Stimulated activated CD4-positive, alpha-beta T cell treated with anti-CD3 and anti-CD28 coated beads, Interleukin-12 subunit alpha, Interleukin-12 subunit beta, amount 100 ng/mL, for 4 hours (primary cell): ENCODE data around the gene ASZ1.

ENCODE experiments used
- DNase-seq: peaks from one replicate; pipeline ENCODE4 v3.0.0-alpha.2; 2020

ASZ1 gene

DNA sequence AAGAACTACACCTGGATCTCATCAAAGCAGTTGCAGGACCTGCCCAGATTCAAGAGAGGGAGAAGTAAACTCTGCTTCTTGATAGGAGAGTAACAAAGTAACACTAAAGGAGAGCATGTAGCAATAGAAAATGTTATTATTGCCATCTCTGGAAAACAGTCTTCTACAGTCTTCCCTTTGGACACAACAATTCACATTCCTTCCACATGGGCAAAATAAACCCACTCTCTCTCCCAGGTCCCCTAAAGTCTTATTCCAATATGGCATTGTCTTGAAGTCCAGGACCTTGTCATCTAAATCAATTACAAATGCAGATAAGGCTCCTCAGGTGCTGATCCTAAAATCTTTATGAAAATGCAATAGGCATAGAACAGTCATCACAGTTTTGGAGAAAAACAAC is 94.1 kb downstream of the ASZ1 start:
- no peak for DNase-seq

DNA sequence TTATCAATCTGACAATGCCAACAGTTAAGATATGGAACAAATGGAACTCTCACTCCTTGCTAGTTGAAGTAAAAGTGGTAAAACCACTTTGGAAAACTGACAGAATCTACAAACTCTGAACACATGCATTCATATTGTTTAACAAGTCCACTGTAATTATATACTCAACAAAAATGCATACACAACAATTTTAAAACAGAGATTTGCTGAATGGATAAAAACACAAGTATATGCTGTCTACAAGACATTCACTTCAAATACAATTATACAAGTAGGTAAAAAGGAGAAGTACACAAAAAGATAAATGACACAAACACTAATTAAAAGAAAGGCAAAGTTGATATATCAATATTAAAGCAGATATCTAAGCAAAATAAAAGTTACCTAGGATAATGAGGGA is 95.3 kb downstream of the ASZ1 start:
- no peak for DNase-seq

DNA sequence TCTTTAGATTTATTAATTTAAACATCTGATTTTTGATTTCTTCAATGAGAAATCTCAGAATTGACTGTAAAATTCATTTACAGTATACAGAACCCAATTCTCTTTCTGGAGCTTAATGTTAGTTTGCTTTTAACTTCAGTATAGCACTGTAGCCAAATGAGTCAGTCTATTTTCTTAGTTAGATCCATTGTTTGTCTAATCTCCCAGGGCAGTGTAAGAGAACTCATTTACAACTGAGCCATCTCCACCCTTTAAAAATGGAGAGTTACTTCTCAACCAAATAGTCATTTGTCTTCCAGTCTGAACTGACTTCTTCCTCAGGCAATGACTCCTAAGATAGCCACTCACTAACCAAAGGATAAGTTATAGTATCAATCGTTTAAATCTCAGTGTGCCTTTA is 101.5 kb downstream of the ASZ1 start:
- DNase-seq = no peak

DNA sequence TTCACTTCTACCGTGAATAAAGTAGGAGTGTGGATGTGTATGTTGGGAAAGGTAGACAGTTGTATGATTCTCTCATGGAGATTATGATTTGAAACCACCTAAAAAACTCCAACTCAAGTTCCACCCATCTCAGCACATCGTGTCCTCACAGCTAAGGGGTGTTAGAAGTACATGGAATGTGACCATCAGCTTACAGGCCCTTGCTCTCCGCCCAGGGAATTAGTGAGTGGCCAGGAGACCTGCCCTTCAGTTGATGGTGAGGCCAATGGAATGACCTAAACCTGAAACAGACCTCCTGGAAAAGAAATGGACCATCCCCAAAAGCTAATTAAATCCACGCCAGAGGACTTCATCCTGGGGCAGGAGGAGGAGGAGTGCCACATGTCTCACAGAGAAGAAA is 102.3 kb downstream of the ASZ1 start:
- DNase-seq = no peak

DNA sequence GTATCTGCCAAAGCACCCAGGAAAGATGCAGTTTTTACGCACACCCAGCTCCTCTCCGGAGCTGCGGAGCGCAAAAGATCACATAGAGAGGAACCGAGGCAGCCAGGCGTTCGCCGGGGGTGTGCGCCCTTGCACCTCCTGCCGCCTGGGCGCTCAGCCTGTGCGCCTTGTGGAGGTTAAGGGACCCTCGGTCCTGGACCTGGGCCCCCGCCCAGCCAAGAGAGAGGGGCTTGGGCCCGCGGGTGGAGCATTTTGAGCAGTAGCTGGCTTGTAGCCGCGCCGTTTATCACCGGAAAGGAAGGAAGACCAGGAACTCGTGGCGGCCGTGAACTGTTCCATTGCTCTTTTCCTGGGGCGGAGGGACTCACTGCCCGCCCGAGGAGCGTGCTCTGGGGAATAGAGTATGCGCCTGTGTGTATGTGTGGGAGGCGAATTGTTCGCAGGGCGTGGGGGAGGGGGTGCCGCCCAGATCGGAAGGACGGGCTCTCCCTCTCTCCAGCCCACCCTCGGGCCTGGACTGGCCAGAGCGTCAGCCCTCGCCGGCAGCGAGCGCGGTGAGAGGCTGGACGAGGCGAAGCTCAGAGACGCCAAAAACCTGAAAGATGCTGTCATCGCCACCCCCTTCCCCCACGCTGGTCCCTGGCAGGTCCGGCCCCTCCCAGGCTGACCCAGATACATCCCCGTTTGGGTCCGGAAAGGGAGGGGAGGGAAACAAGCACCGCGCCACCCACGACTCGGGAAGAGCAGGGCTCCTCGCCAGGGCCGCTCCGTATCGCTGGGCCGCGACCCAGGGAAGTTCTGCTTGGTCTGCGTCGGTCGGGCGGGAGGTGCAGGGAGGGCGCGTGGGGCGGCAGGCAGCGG is 103.2 kb downstream of the ASZ1 start:
- DNase-seq = no peak

DNA sequence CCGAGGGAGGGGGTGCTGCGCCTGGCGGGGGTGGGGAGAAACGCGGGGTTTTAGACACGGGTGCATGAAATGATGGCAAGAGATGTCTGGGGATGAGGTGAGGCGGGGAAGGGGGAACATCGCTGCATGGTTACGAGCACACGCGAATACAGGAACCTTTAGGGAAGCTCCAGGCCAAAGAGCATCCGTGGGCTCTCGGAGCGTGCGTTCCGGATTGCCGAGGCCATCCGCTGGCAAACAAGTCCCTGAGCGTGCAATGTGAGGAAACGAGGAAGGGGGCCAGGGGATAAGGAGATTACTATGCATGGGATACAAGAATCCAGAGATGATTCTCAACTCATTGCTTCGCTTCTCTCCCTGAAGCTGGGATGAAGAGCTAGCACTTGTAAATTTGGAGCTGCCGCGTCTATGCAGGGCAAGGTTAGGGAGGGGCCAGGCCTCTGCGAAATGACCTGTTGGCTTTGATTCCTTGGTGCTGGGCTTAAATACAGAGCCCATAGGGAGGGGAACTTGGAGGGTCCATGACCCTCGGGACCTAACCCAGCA is 103.9 kb downstream of the ASZ1 start:
- DNase-seq = no peak

DNA sequence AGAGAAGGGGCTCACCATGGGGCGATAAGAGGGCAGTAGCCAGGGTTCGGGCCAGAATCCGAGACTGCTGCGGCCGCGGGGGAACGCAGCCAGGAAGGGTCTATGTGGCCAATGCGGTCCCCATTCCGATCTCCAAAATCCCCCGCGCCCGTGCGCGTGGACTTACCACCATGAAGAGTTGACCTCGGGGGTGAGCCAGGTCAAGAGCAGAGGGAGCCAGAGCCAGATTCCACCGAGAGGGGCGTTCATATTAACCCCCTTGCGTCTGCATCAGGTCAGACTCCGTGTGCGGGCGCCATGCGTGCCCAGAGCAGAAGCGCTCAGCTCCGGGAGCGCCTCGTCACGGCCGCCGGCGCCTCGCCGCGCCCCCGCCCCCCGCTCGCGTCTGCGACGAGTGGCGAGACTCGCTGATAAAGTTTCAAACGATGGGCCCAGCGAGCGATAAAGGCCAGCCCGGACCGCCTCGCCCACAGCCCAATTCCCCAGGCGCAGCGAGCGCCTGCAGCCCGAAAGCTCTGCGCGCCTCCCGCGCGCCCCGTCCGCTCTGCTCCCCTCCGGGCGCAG is 104.5 kb downstream of the ASZ1 start, which contains the start of gene WNT2:
TSS of gene WNT2 (minus strand) at position 318 of the 564 bp plus-strand sequence. CDS start at position 249, 69 bp downstream.
- DNase-seq = no peak

DNA sequence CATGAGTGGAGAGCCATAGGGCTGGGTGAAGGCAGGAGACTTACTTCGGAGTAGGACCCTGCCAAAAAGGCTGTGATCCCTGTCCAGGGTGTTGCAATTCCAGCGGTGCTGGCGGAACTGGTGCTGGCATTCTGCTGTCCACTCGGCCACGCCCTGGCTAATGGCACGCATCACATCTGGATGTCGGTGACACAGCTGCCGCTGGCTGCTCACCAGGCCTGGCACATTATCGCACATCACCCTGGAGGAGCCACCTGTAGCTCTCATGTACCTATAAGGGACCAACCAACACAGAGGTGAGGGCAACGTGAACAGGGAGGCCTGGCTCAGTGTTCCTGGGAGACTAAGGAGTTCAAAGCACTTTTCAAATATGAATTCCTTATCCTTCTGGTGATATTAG is 106.8 kb downstream of the ASZ1 start:
- DNase-seq = no peak

DNA sequence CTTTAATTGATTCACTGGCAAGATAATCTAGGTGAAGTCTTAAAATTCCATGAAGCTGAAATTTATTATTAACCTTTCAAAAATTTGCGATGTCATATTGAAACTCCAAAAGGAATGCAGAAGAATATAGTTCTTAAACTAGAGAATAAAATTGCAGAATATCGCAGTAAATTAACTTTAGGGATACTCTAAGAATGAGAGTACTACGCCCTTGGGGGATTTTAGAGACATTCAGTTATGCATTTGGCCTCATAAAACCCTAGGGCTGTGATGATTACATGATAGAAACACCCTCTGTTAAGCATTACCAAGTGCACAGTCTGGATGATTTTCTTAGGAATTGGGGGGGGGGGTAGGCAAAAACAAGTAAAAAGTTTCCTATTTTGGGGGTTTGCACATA is 108.1 kb downstream of the ASZ1 start:
- no peak for DNase-seq

DNA sequence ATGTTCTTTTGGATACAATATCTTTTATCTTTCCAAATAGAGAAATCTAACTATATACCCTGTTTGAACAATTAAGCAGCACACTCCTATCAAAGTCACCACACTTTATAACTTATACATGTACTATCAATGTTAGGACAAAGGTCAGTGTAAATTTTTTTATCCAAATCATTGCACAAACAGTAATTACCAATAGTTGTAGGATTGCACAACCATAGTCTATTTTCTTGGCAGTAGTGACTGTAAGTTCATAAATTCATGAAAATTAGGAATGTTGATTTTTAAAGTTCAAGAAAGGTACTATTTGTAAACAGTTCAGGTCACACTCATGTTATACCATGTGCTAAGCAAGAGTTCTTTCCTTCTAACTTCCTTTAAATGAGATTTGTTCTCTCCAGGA is 113.7 kb downstream of the ASZ1 start:
- DNase-seq = no peak
